Adrenal gland (tissue), 12 donors: ENCODE data around the gene KDM2A. TPM values are rescaled to one million over a fixed set of nuclear protein-coding genes. Genes with fewer than 3 reads are reported as not detected.

Experiments used
- DNase-seq, 7 donors: peaks; one replicate each; pipeline ENCODE4 v3.0.0-alpha.2; 2019 to 2020
- H3K27ac ChIP-seq, 5 donors: fragments of 200-600 bp; sonication (generic) in 4 of 5; 1 replicate in 3 of 5; 2 replicates in 2 of 5; pipeline versions ENCODE4 v1.5.1 to v1.8.0; 2016 to 2020; ENCODE audit warnings: mild to moderate bottlenecking in 1 of 5
- H3K27me3 ChIP-seq: fragments of 200-600 bp; 2 replicates; pipeline ENCODE4 v1.8.0; 2021
- H3K36me3 ChIP-seq, 2 donors: fragments of 200-600 bp; replicated peaks in 1 of 2; 1 replicate in 1 of 2; 2 replicates in 1 of 2; pipeline versions ENCODE4 v1.5.1 to v1.8.0; 2018 to 2022
- H3K4me1 ChIP-seq, 2 donors: fragments of 200-600 bp; replicated peaks in 1 of 2; 1 replicate in 1 of 2; 2 replicates in 1 of 2; pipeline versions ENCODE4 v1.5.1 to v1.8.0; 2018 to 2021
- H3K4me3 ChIP-seq, 4 donors: fragments of 200-600 bp; sonication (generic) in 3 of 4; one replicate each; pipeline ENCODE4 v1.5.1; 2016 to 2018
- H3K9me3 ChIP-seq, 3 donors: fragments of 200-600 bp; sonication (generic) in 1 of 3; replicated peaks in 1 of 3; 1 replicate in 2 of 3; 2 replicates in 1 of 3; pipeline versions ENCODE4 v1.5.1 to v1.8.0; 2016 to 2021
- CTCF ChIP-seq, 6 experiments: fragments of 450-650 bp in 4 of 6; fragments of 200-600 bp in 2 of 6; sonication (generic) in 1 of 6; IDR thresholded peaks; 1 replicate in 5 of 6; 2 replicates in 1 of 6; pipeline versions ENCODE4 v1.5.1 to v1.8.0; 2016 to 2021; ENCODE audit warnings: antibody characterized with exemption in 6 of 6, mild to moderate bottlenecking in 2 of 6, moderate library complexity in 1 of 6
- POLR2A ChIP-seq, 2 donors: fragments of 450-650 bp; IDR thresholded peaks; one replicate each; pipeline ENCODE4 v1.6.1; 2017; ENCODE audit warnings: antibody characterized with exemption in 2 of 2, mild to moderate bottlenecking in 2 of 2, moderate library complexity in 1 of 2
- WGBS, 4 donors: extraction: QIAGEN DNeasy Blood & Tissue Kit in 2 of 4; methylation state at CpG; one replicate each; pipeline versions ENCODE4 v1.1.5 to v1.1.7; 2013 to 2017; 5-methylcytosine and 5-hydroxymethylcytosine counted together
- intact Hi-C, 2 donors: fragments of 100-400 bp; cut with DNase I; formaldehyde crosslinking; loops; one replicate each; pipeline versions ENCODE4 v1.14.1 to v1.15.0; 2022 to 2023
- polyA plus RNA-seq, 3 donors: library from polyadenylated mRNA; stranded (reverse); fragments of 200-250 nt in 2 of 3; fragments of 350-450 nt in 1 of 3; fragmentation: Illumina TruSeq in 1 of 3; extraction: RNeasy Lipid Tissue Mini Kit (QIAGEN cat#74804) in 1 of 3; gene quantifications; one replicate each; pipeline ENCODE4 v1.2.3, GENCODE V29; 2013 to 2014
- total RNA-seq, 9 donors: library from RNA; depleted of rRNA in 4 of 9; stranded (reverse); fragments of >200 nt in 4 of 9; fragments of 120-200 nt in 1 of 9; fragmentation: NEBNext Ultra II Directional in 1 of 9; extraction: Animal tissue kit (Norgen Biotek cat#: 25700) in 1 of 9; gene quantifications; one replicate each; pipeline versions ENCODE4 v1.1.0 to v1.2.4, GENCODE V29; 2013 to 2023
- donor health status: healthy with polysubstance abuse.
- donor health status: Bipolar disorder and iron deficiency.
- donor health status: DM: yes; HTN: yes; CAD: no.
- donor health status: DM: no; HTN: no; CAD: no.
- donor health status: DM: no; HTN: no; CAD: no.
- donor health status: DM: yes; HTN: yes; CAD: no.

The KDM2A gene
- total and polyA plus RNA-seq, 12 donors, result 30.6 to 65.3 (median 45.7) TPM

GRCh38 chr11:67292671-67293070 lies 173.6 kb downstream of the KDM2A start:
- Histone ChIP-seq H3K27me3 (no peaks in the 10 kb centered on the region), H3K9me3 (no peaks in the 10 kb centered on the region), H3K4me1 (peaks cover 17 to 27% of the 10 kb centered on the region in 2 donors), H3K4me3 (no peak overlapping the region), H3K27ac (no peak overlapping the region), H3K36me3 (peaks cover 0 to 49% of the 10 kb centered on the region in 2 donors)
- TF ChIP-seq CTCF (IDR thresholded peaks at IDR 0.05) (no peak), POLR2A (IDR thresholded peaks at IDR 0.05) (no peak)
- 61 to 65% (median 63%) methylated on average over 3 of the region's 3 CpGs for WGBS, 4 donors
- no peak for DNase-seq
- intact Hi-C loops, result no loop called here

GRCh38 chr11:67293090-67293489 lies 174.0 kb downstream of the KDM2A start:
- WGBS, 4 donors, result 61 to 69% (median 67%) methylated on average over 3 of the region's 3 CpGs
- Histone ChIP-seq H3K36me3 (peaks cover 0 to 49% of the 10 kb centered on the region in 2 donors), H3K9me3 (no peaks in the 10 kb centered on the region), H3K27ac (no peak overlapping the region), H3K4me3 (no peak overlapping the region), H3K4me1 (peaks cover 12 to 23% of the 10 kb centered on the region in 2 donors), H3K27me3 (no peaks in the 10 kb centered on the region)
- intact Hi-C loops, result no loop called here
- DNase-seq, result no peak
- TF ChIP-seq POLR2A (IDR thresholded peaks at IDR 0.05), result no peak
- no peak for TF ChIP-seq CTCF (IDR thresholded peaks at IDR 0.05)

GRCh38 chr11:67295846-67296245 lies 176.8 kb downstream of the KDM2A start:
- H3K27ac ChIP-seq, result no peak overlapping the region
- 93 to 100% (median 98%) methylated on average over 1 of the region's 1 CpG for WGBS, 4 donors
- H3K27me3 ChIP-seq, result no peaks in the 10 kb centered on the region
- no peaks in the 10 kb centered on the region for H3K9me3 ChIP-seq
- H3K4me3 ChIP-seq, result no peak overlapping the region
- no peak for TF ChIP-seq CTCF (IDR thresholded peaks at IDR 0.05)
- no peak for TF ChIP-seq POLR2A (IDR thresholded peaks at IDR 0.05)
- peaks cover 0 to 62% of the 10 kb centered on the region in 2 donors for H3K36me3 ChIP-seq
- intact Hi-C loops, result no loop called here
- no peak for DNase-seq
- H3K4me1 ChIP-seq, result peaks cover 0 to 7% of the 10 kb centered on the region in 2 donors

- H3K27me3 ChIP-seq, result no peaks in the 10 kb centered on the region
- DNase-seq, result no peak
- 93 to 96% (median 94%) methylated on average over 7 of the region's 7 CpGs for WGBS, 4 donors
- H3K9me3 ChIP-seq, result no peaks in the 10 kb centered on the region
- TF ChIP-seq CTCF (IDR thresholded peaks at IDR 0.05) (no peak), POLR2A (IDR thresholded peaks at IDR 0.05) (no peak)
- H3K4me1 ChIP-seq, result peaks cover 8 to 11% of the 10 kb centered on the region in 2 donors
- peaks cover 0 to 43% of the 10 kb centered on the region in 2 donors for H3K36me3 ChIP-seq
- H3K27ac ChIP-seq, result no peak overlapping the region
- H3K4me3 ChIP-seq, result no peak overlapping the region
- intact Hi-C loops, result no loop called here
Observed at GRCh38 chr11:67298786-67299185, 179.7 kb downstream of the KDM2A start.
